ENCODE data around the gene PROSER2.
A peak's percentile ranks its signal among the peaks of the same experiment; 100 is the strongest.

PROSER2 gene

GRCh38 chr10:11813855-11814567 is 9.1 kb upstream of the PROSER2 start:
- no peak for TF ChIP-seq CTCF (conservative IDR thresholded peaks at IDR 0.05; ENCODE audit: low read length)
- H3K4me3 ChIP-seq (ENCODE audit: low read length), result no peak overlapping the region
- DNase-seq (ENCODE audit: low read depth), result no peak

GRCh38 chr10:11819027-11819426 is 4.1 kb upstream of the PROSER2 start:
- TF ChIP-seq CTCF (conservative IDR thresholded peaks at IDR 0.05; ENCODE audit: low read length), result no peak
- DNase-seq (ENCODE audit: low read depth), result no peak
- H3K4me3 ChIP-seq (ENCODE audit: low read length), result no peak overlapping the region

GRCh38 chr10:11822026-11822756 is 965 bp upstream of the PROSER2 start:
- H3K4me3 ChIP-seq (ENCODE audit: low read length), result no peak overlapping the region
- no peak for DNase-seq (ENCODE audit: low read depth)
- no peak for TF ChIP-seq CTCF (conservative IDR thresholded peaks at IDR 0.05; ENCODE audit: low read length)

GRCh38 chr10:11822809-11823121 is 391 bp upstream of the PROSER2 start:
- TF ChIP-seq CTCF (conservative IDR thresholded peaks at IDR 0.05; ENCODE audit: low read length), result no peak
- DNase-seq (ENCODE audit: low read depth), result no peak
- H3K4me3 ChIP-seq (ENCODE audit: low read length), result peak overlapping the region; percentile 63

- peak; percentile 18 for DNase-seq (ENCODE audit: low read depth)
- TF ChIP-seq CTCF (conservative IDR thresholded peaks at IDR 0.05; ENCODE audit: low read length), result no peak
- peak overlapping the region; percentile 64 for H3K4me3 ChIP-seq (ENCODE audit: low read length)
These were observed 812 bp downstream of the PROSER2 start for GRCh38 chr10:11823989-11824346.

- TF ChIP-seq CTCF (conservative IDR thresholded peaks at IDR 0.05; ENCODE audit: low read length), result no peak
- H3K4me3 ChIP-seq (ENCODE audit: low read length), result peak overlapping the region; percentile 64
- DNase-seq (ENCODE audit: low read depth), result peak; percentile 17
These were observed 1.2 kb downstream of the PROSER2 start for GRCh38 chr10:11824376-11824775.

- no peak for TF ChIP-seq CTCF (conservative IDR thresholded peaks at IDR 0.05; ENCODE audit: low read length)
- H3K4me3 ChIP-seq (ENCODE audit: low read length), result no peak overlapping the region
- no peak for DNase-seq (ENCODE audit: low read depth)
These were observed 1.7 kb downstream of the PROSER2 start for GRCh38 chr10:11824825-11825224.

Data from AG10803 (cell line).